Caki2 (cell line): ENCODE measurements around the gene KANSL1L. TPM values are rescaled to one million over a fixed set of nuclear protein-coding genes. Genes with fewer than 3 reads are reported as not detected.
"Not testable (repeated sequence)": the region's sequence is repeated elsewhere in the genome, so short reads cannot be mapped to it uniquely, and the experiment has no call there.

ENCODE experiments used
- DNase-seq: peaks from one replicate; pipeline ENCODE4 v3.0.0-alpha.2; 2015; ENCODE audit warnings: low read depth
- in situ Hi-C: cut with HindIII; loops from 2 replicates; pipeline ENCODE4 v1.10.0; 2016; ENCODE audit warnings: low sequenced_read_pairs, low pct_unique_long_range_greater_than_20kb, mixed read lengths
- total RNA-seq: library from RNA; depleted of rRNA; stranded (reverse); fragments of >200 nt; shearing (Covaris generic); gene quantifications from 2 replicates; pipeline ENCODE4 v1.2.3, GENCODE V29; 2014; ENCODE audit warnings: low replicate concordance; rRNA removed

The KANSL1L gene, protein sequence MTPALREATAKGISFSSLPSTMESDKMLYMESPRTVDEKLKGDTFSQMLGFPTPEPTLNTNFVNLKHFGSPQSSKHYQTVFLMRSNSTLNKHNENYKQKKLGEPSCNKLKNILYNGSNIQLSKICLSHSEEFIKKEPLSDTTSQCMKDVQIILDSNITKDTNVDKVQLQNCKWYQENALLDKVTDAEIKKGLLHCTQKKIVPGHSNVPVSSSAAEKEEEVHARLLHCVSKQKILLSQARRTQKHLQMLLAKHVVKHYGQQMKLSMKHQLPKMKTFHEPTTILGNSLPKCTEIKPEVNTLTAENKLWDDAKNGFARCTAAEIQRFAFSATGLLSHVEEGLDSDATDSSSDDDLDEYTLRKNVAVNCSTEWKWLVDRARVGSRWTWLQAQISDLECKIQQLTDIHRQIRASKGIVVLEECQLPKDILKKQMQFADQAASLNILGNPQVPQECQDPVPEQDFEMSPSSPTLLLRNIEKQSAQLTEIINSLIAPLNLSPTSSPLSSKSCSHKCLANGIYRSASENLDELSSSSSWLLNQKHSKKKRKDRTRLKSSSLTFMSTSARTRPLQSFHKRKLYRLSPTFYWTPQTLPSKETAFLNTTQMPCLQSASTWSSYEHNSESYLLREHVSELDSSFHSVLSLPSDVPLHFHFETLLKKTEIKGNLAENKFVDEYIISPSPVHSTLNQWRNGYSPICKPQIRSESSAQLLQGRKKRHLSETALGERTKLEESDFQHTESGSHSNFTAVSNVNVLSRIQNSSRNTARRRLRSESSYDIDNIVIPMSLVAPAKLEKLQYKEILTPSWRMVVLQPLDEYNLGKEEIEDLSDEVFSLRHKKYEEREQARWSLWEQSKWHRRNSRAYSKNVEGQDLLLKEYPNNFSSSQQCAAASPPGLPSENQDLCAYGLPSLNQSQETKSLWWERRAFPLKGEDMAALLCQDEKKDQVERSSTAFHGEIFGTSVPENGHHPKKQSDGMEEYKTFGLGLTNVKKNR
- 14.5 and 18.6 TPM in 2 replicates for total RNA-seq

DNA sequence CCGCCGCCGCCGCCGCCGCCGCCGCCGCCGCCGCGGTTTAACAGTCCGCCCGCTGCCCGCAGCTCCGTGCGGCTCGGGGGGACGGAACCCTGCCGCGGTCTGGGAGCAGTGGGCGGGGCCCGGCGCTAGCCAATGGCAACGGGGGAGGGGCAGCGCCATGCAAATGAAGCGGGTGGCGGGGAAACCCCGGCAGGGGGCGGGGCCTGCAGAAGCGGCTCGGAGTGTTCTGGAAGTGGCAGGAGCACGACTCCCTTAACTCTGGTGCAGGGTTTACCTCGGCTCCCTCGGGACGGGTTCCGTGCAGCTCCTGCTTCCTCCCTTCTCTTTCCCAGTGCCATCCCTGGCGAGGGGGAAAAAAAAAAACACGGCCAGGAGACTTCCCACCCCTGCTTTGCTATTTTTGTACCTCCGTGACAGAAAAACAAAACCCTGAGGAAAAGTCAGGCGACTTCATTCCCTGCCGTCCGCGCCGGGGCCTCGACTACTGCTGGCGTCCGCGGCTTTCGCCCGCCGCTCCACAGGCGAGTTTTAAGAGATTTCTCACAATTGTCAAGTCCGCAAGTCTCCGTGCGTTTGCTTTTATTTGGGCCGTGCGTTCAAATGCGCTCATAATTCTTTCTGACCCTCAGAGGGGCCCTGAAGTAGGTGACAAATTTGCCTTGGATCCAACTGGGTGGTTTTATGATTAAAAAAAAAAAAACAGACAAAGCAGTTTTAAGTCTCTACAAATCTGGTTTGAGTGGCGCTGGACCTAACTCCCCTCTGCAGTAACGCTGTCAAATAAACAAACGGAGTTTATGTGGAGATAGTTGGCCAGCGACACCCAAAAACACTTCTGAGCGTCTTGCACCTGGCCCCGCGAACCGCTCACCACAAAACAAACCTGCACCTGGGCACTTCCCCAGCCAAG is at the start of gene KANSL1L:
Gene KANSL1L (minus strand): TSS at position 101 of the 910 bp plus-strand sequence. CDS start 16,827 bp downstream, outside the sequence.
- in situ Hi-C loops, result no loop called here
- peak; percentile 90 for DNase-seq

DNA sequence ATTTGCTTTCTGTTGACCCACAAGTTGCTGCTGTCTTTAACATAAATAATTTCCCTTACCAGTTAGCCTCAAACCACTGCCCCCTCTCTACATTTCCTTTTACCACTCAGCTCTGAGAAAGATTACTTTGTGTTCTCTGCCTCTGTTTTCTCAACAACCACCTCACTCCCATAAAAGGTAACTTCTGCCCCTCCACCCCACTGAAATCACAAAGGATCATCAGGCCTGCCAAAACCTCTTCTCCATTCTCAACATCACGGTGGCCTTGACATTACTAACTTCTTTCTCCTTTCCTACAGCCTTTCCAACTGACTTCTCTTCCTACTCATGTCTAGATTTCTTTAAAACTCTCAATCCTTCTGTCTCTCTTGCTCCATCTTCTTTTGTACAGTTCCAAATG is 43.9 kb upstream of the KANSL1L start:
- in situ Hi-C loops, result no loop called here
- DNase-seq, result no peak

GRCh38 chr2:210210185-210210584 is 39.0 kb upstream of the KANSL1L start:
- in situ Hi-C loops, result no loop called here
- no peak for DNase-seq

DNA sequence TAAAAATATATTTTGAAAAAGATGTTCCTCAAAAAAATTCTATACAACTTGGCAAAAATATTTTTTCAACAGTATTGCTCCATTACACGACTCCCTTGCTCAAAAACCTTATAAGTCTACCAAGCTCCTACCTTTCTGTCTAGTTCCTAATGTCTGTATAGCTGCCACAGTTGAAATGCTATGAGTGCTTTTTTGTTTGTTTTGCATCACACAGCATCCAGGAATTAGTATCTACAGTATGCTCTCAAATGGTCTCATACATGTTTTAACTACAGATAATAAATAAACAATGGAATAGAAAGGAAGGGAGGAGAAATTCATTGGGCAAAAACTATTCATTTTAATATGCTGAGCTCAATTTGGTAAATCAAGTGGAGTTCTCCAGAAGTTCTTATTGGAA is 36.7 kb upstream of the KANSL1L start:
- DNase-seq, result no peak
- in situ Hi-C loops, result no loop called here

DNA sequence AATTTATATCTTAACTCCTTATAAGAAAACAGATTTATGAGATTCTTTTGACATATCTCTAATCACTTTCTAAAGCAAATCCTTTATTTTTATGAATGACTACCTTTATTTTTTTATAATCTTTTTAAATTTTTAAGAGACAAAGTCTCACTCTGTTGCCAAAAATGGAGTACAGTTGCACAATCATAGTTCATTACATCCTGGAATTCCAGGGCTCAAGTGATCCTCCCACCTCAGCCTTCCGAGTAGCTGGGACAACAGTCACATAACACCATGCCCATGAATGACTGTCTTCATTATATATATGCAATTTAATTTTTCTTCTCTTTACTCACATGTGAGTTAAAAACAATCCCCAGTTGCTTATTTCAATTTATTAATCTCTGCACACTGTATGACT is 32.3 kb upstream of the KANSL1L start:
- no peak for DNase-seq
- in situ Hi-C loops, result no loop called here

DNA sequence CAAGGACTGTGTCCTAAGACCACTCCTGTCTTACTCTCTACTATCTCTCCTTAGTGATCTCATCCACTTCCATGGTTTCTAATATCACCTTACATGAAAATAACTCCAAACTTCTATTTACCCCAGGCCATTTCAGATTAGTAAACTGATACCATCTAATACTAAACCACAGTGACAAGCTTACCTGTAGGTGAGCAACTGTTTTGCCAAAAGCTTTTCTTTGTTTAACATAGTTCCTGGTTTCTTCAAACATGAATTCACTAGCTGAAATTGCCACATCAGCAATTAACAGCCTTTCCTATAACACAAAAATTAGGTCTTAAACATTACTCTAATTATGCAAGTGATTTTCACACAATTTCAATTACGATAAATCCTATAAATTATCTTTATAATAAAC is 31.9 kb upstream of the KANSL1L start:
- in situ Hi-C loops, result no loop called here
- DNase-seq, result no peak

GRCh38 chr2:210199854-210200253 is 28.6 kb upstream of the KANSL1L start:
- no peak for DNase-seq
- in situ Hi-C loops, result no loop called here

DNA sequence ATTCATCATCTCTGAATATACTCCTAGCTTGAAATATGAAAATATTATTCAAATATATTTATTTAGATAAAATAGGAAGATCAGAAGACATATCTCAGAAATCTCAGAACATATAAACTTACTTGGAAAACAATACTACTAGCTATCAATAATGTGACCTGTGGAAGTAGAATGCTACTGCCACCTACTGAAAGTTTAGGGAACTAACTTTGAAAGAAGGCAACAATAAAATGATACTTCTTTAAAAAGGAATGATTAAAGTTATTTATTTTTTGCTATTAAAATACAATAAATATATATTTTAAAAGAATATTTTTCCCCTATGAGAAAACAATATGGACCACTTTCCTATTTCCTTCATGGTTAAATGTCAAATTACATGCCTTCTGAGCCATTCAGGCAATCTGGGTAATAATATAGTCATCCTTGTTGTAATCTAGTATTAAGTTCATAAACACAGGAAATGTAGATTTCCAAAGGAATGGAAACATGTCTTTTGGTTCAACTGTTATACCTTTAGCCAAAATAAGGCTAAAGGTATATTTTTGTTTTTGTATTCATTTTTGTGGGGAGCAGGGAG is 28.1 kb upstream of the KANSL1L start:
- DNase-seq, result no peak
- in situ Hi-C loops, result no loop called here

GRCh38 chr2:210198326-210198725 is 27.1 kb upstream of the KANSL1L start:
- in situ Hi-C loops, result no loop called here

GRCh38 chr2:210197720-210198119 is 26.5 kb upstream of the KANSL1L start:
- DNase-seq, result no peak
- in situ Hi-C loops, result no loop called here

More at GRCh38 chr2:210198326-210198725, 27.1 kb upstream of the KANSL1L start:
- no peak for DNase-seq

DNA sequence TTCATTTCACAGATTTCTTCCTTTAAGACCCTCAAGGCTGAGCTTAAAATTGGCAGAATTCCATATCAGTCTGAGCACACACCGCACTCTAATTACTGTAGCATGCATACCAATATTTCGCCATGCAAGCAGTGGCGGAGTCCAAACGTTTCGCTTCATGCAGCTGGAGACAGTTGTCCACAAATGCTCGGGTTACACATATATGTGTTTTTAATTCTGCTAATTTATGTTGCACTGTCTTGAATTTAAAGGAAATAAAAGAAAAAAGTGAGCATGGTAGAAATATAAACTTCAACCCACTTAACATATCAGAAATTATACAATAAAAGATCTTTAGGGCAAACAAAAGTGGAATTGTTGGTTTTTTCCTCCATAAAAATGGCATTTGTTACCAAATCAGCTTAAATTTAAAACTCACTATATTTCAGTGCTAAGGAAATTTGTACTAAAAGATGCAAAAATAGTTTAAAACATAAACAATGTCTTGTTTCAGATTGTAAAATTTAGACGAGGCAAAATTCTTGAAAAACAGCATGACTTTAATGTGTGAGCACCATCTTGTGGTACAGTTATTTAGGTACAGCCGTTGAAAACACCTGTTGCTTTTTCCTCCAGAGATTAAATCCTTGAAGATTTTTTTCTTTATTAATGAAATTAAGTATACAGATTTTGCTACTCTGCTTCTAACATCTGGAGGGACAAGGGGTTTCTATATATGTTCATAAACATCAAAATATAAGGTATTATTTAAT is 24.1 kb upstream of the KANSL1L start:
- in situ Hi-C loops, result no loop called here
- peak; percentile 30 for DNase-seq

GRCh38 chr2:210190345-210190744 is 19.1 kb upstream of the KANSL1L start:
- DNase-seq, result peak; percentile 47
- in situ Hi-C loops, result no loop called here

DNA sequence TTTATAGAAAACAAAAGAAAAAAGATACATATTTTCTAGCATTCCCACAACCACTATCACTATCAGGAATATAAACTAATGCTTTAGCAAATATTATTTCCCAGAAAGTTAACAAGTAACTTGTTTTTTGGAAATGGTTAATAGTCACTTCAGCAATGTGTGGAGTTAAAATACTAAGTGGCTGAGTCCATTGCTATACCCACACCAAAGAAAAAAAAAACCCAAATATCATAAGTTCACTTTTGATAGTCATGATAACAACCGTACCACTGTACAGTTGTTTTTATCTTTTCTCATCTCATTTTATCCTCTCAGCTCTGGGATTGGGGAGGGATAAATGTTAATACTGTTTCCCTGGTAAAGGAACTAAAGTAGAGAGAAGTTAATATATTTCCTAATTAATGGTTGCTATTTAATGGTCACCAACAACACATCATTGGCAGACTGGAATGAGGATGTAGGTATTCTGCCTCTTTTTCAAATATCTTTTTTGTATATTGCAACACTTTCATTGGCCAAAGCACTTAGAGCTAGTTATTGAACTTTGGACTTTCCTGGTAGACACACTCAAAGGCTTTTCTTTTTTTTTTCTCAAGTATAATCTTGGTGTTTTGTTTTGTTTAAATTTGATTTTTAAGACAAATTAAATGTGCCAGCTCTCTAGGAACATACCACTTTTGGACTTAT is 18.4 kb upstream of the KANSL1L start:
- peak; percentile 78 for DNase-seq
- in situ Hi-C loops, result no loop called here

- in situ Hi-C loops, result no loop called here
- no peak for DNase-seq
Observed at GRCh38 chr2:210188755-210189154, 17.5 kb upstream of the KANSL1L start.

- in situ Hi-C loops, result no loop called here
- DNase-seq, result no peak
Observed at GRCh38 chr2:210188190-210188589, 17.0 kb upstream of the KANSL1L start.

- in situ Hi-C loops, DNase-seq: not testable (repeated sequence)
Observed at GRCh38 chr2:210183936-210184335, 12.7 kb upstream of the KANSL1L start.
